Measurements from ENCODE around the gene OIT3.

The OIT3 gene

GRCh38 chr10:72893136-72893798 lies at the start of gene OIT3:
OIT3 (plus strand) TSS chr10:72893739; CDS start chr10:72893799, 60 bp downstream.
- DNase-seq (ENCODE audit: low spot score), result no peak

- DNase-seq (ENCODE audit: low spot score), result peak; percentile 12
These were observed 47.3 kb upstream of the OIT3 start for GRCh38 chr10:72846238-72846637.

- no peak for DNase-seq (ENCODE audit: low spot score)
These were observed 45.9 kb upstream of the OIT3 start for GRCh38 chr10:72847681-72848080.

GRCh38 chr10:72850861-72851260 lies 42.7 kb upstream of the OIT3 start:
- DNase-seq (ENCODE audit: low spot score), result no peak

- DNase-seq (ENCODE audit: low spot score), result no peak
These were observed 42.0 kb upstream of the OIT3 start for GRCh38 chr10:72851509-72851908.

- no peak for DNase-seq (ENCODE audit: low spot score)
These were observed 41.0 kb upstream of the OIT3 start for GRCh38 chr10:72852508-72852907.

- DNase-seq (ENCODE audit: low spot score), result no peak
These were observed 38.4 kb upstream of the OIT3 start for GRCh38 chr10:72855129-72855528.

- no peak for DNase-seq (ENCODE audit: low spot score)
These were observed 37.7 kb upstream of the OIT3 start for GRCh38 chr10:72855790-72856189.

- DNase-seq (ENCODE audit: low spot score), result no peak
These were observed 35.5 kb upstream of the OIT3 start for GRCh38 chr10:72858067-72858466.

GRCh38 chr10:72862957-72863356 lies 30.6 kb upstream of the OIT3 start:
- DNase-seq (ENCODE audit: low spot score), result no peak

GRCh38 chr10:72875250-72876055 lies 18.1 kb upstream of the OIT3 start:
- no peak for DNase-seq (ENCODE audit: low spot score)

- DNase-seq (ENCODE audit: low spot score), result no peak
These were observed 14.3 kb upstream of the OIT3 start for GRCh38 chr10:72879245-72879644.

- DNase-seq (ENCODE audit: low spot score), result no peak
These were observed 12.2 kb upstream of the OIT3 start for GRCh38 chr10:72881291-72881690.

GRCh38 chr10:72883861-72884260 lies 9.7 kb upstream of the OIT3 start:
- no peak for DNase-seq (ENCODE audit: low spot score)

- DNase-seq (ENCODE audit: low spot score), result no peak
These were observed 7.6 kb upstream of the OIT3 start for GRCh38 chr10:72885953-72886352.

- no peak for DNase-seq (ENCODE audit: low spot score)
These were observed 6.9 kb upstream of the OIT3 start for GRCh38 chr10:72886621-72887020.

GRCh38 chr10:72887043-72887442 lies 6.5 kb upstream of the OIT3 start:
- no peak for DNase-seq (ENCODE audit: low spot score)

- no peak for DNase-seq (ENCODE audit: low spot score)
These were observed 5.3 kb upstream of the OIT3 start for GRCh38 chr10:72888151-72888638.

GRCh38 chr10:72889391-72889831 lies 4.1 kb upstream of the OIT3 start:
- no peak for DNase-seq (ENCODE audit: low spot score)

- DNase-seq (ENCODE audit: low spot score), result no peak
These were observed 3.5 kb upstream of the OIT3 start for GRCh38 chr10:72890086-72890485.

GRCh38 chr10:72895236-72895850 lies 1.8 kb downstream of the OIT3 start:
- no peak for DNase-seq (ENCODE audit: low spot score)

GRCh38 chr10:72898616-72899015 lies 5.1 kb downstream of the OIT3 start:
- DNase-seq (ENCODE audit: low spot score), result no peak

GRCh38 chr10:72899545-72899944 lies 6.0 kb downstream of the OIT3 start:
- no peak for DNase-seq (ENCODE audit: low spot score)

All from AG08396 (cell line).